ENCODE results near the gene CCDC167. TPM values are rescaled to one million over a fixed set of nuclear protein-coding genes. Genes with fewer than 3 reads are reported as not detected.

The CCDC167 gene
- total RNA-seq (2022; extraction: Qiagen RNA extraction), result 43.0 to 49.0 TPM (median 46.3 TPM) in 5 replicates

GRCh38 chr6:37499433-37500293, at the start of gene CCDC167:
TSS of gene CCDC167 (minus strand) at chr6:37499893. CDS start at chr6:37499863, 30 bp downstream.

Other genes starting within 250 kb of the CCDC167 start
- gene TBC1D22B, start 242.1 kb downstream of the CCDC167 start, total RNA-seq (2022; extraction: Qiagen RNA extraction), result 4.8 to 5.5 TPM (median 5.2 TPM) in 5 replicates
- 0.44 to 0.65 TPM (median 0.54 TPM) in 5 replicates for gene TMEM217, start 241.7 kb downstream of the CCDC167 start, total RNA-seq (2022; extraction: Qiagen RNA extraction)
- gene RNF8, start 145.9 kb downstream of the CCDC167 start, total RNA-seq (2022; extraction: Qiagen RNA extraction), result 21.5 to 32.1 TPM (median 25.8 TPM) in 5 replicates
- gene CMTR1, start 66.7 kb downstream of the CCDC167 start, total RNA-seq (2022; extraction: Qiagen RNA extraction), result 14.7 to 17.2 TPM (median 16.2 TPM) in 5 replicates
- 4.9 to 8.2 TPM (median 6.3 TPM) in 5 replicates for gene MDGA1, start 198.0 kb upstream of the CCDC167 start, total RNA-seq (2022; extraction: Qiagen RNA extraction)